Glomerular visceral epithelial cell (primary cell): ENCODE data around the gene GIMAP5.
A peak's percentile ranks its signal among the peaks of the same experiment; 100 is the strongest.
"Not testable (repeated sequence)": the region's sequence is repeated elsewhere in the genome, so short reads cannot be mapped to it uniquely, and the experiment has no call there.

Source experiments
- DNase-seq: peaks from one replicate; pipeline ENCODE4 v3.0.0-alpha.2; 2016; ENCODE audit errors: extremely low spot score

The GIMAP5 gene

DNA sequence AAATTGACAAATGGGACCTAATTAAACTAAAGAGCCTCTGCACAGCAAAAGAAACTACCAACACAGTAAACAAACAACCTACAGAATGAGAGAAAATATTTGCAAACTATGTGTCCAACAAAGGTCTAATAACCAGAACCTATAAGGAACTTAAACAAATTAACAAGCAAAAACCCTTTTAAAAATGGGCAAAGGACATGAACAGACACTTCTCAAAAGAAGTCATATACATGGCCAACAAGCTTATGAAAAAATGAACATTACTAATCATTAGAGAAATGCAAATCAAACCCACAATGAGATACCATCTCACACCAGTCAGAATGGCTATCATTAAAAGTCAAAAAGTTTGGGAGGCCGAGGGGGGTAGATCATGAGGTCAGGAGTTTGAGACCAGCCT is 36.9 kb downstream of the GIMAP5 start:
- not testable (repeated sequence) for DNase-seq

DNA sequence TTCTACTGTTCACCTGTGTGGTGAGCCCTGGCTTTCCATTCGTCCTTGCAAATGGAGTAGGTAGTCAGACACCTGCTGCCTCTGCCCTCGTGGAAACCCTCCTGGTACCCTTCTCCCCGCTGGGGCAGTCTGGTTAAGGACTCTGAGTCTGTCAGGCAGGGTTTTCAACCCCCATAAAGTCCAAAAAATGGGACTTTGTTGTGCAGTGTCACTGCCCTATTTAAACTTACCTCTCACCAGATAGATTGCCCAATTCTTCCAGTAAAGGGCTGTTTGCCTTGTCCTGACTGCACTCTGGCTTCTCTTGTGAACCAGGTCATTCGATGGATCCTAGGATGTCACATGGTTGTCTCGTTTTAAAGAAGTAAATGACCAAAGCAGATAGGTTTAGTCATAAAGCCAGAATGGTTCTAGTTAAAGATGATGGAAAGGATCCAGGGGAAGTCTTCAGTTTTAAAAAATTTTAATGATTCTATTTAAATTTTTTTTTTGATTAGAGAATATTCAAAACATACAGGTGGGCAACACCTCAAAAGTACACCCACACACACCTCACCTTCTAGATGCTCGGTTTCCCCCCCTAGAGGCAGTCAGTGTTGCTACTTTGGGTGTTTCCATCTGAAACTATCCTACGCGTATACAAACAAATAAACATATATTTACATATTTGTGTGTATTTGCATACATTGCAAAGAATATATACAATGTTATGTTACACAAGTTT is 41.0 kb downstream of the GIMAP5 start:
- DNase-seq, result no peak

DNA sequence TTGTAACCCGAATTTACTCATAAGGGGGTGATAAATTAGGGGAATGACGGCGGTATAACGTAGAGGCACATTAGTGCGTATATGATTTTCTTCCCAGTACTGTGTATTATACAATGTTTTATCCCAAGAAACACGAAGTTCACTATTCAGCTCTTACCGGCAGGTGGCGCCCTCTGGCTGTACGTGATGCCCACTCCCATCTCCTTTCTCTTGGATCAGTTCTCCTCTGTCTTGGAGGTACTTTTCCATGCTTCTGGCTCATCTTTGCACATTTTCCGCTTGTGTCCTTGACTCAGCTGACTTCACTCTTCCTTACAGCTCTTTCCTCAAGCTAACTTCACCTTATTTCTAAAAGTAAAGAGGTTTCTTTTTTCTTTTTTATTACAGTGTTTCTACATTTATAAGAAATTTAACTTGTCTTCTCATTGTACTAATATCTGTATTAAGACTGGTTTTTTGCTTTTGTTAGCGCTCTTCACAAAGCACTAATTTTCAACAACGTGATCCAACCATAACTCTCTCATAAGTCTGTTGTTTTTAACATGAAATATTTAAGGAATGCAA is 41.6 kb downstream of the GIMAP5 start:
- peak; percentile 60 for DNase-seq

DNA sequence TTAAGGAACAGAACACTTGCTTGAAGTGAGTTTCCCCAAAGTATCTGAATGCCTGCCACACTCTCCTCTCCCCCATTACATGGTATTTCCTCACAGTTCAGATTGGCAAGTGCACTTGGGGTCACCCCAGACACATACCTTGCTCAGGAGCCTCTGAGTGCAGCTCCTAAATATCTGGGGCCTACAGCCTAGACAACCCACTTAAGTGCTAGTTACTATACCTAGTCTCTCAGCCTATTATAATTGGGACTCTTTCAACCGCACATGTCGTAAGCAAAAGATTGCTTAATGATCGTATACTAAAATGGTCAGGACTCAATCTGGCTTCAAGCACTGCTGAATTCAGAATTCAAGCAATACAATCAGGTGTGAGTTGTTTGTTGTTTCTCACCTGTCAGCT is 43.1 kb downstream of the GIMAP5 start:
- no peak for DNase-seq

DNA sequence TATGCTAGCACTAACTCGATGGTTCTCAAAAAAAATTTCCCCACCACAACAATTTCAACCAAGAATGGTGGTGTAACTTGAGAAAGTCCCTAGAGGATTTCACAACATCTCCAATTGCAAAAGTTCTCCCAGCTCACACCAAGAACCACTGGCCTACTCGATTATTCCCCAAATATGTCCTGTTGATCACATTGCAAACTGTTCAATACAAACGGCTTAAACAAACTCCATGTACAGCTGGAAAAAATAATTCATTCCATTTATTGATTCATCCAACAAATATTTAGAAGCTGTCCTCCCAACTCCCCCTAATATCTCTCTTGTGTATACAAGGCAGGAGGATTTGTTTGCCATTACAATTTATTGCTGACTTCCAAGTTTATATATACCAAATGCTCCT is 43.9 kb downstream of the GIMAP5 start:
- DNase-seq, result no peak

DNA sequence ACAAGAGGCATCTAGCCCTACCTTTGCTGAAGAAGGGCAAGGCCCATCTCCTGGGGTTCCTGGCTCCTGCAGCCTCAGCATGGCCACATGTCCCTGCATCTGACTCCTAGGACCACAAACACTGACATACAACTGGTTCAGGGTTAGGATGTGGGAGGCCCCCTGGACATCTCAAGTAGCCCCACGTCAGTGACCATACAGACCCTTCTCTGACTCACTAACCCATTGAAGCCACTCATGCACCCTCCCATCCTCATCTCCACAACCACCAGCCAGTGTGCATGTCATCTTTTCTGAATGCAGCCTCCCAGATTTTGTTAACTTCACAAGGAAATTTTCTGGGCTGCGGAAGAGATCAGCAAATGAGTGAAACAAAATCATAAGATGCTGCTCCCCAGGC is 44.7 kb downstream of the GIMAP5 start:
- no peak for DNase-seq

DNA sequence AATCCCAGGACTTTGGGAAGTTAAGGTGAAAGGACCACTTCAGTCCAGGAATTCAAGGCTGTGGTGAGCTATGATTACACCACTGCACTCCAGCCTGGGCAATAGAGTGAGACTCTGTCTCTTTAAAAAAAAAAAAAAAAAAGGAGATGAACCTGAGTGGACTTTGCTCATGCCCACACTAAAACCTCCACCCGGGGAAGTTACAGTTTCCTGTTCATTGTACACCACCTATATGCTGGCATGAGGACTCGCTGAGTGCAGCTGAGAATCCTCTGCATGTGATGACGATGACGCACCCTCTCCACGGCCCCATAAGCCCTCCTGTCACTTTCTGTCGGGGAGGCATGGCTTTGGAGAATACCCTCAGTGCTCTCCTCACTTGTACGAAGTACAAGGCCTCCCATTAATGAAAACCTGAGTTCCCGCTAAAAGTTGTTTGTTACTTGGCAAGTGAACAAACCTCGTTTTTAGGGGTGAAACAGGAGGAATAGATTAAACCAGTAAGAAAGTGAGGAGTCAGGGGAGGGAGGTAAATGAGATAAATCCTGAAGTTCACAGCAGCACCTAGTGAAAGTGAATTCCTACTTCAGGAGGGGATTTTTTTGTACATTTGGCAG is 47.0 kb downstream of the GIMAP5 start:
- DNase-seq, result no peak

DNA sequence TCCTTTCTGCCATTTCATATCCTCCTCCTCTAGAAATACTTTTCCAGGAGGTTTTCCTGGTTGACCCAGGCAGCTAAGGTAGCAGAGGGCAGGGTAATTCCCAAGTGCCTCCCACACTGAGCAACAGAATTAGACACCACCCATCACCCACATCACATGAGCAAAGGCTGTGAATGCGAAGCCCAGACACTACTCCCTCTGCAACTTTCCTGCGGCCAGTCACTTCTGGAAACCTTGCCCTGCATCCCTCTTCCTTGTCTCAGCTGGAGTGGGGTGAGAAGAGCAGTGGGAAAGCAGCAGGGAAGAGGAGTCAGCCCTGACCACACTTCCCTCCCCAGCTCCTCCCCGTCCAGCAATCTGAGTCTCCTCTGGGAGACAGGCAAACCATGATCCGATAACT is 47.7 kb downstream of the GIMAP5 start:
- DNase-seq, result no peak

DNA sequence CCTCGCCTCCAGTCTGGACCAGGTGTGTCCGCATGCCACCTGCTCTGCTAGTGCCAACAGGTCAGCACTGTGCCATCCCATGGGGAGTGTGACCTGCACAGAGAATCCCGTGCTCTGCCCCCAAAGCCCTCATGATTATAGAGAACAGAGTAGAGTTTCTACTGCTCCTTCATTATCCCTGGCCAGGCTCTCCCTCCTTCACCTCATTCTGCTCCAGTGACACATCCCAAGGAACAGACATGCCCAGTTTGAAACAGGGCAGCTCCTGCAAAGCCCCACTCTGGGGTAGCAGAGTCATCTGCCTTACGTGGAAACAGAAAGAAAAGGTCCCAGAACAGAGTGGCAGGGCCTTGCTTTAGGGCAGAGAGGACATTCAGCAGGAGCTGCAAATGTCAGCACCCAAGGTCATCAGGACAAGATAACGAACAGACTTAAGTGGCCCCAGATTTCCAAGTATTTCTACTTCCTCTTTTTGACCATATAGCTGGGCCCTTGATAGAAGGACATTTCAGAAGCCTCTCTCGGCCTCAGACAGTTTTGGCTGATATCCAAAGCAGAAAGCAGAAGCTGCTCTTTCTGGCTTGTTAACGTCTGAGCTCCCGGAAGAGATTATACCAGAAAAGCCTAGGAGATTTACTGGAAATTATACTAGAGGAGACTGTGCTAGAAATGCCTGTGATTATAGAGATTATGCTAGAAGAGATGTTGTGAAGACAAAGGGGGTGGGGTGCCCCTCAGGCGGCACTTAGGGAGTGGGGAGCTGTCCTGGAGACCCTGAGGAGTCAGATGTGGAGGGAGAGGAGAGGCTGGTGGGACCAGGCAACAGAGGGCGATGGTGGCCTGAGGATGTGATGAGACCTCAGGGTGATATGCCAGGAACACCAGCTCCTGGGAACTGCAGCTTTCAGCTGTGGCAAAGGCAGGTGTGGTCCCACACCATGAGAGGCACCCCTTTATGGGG is 50.4 kb downstream of the GIMAP5 start:
- no peak for DNase-seq

DNA sequence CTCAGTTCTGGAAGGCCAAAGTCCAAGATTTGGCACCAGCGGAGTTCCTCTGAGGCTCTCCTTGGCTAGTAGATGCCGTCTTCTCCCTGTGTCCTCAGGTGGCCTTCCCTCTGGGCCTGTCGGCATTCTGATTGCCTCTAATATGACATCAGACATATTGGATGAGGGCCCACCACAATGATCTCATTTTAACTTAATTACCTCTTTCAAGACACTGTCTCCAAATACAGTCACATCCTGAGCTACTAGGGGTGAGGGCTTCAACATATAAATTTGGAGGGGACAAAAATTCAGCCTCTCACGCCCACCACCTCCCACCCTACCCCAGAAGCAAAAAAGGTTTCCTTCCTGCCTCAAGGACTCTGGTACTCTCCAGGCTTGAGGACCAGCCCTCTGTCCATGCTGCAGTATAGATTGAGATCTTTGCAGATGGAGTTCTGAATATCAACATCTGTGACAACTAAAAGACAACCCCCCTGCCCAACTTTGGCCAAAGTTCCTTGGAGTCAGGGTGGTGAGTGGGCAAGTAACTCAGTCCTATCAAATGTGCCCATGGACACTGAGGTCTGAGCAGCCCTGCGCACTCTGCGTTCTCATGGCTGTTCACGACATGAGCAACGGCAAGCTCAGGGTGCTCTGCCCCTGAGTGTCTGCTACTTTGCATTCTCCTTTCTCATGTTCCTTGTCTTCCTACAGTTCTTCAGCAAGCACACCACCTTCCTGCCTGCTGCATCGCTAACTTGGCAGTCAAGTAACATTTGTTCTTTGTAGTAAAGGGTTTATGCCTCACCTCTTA is 51.5 kb downstream of the GIMAP5 start:
- DNase-seq, result no peak

DNA sequence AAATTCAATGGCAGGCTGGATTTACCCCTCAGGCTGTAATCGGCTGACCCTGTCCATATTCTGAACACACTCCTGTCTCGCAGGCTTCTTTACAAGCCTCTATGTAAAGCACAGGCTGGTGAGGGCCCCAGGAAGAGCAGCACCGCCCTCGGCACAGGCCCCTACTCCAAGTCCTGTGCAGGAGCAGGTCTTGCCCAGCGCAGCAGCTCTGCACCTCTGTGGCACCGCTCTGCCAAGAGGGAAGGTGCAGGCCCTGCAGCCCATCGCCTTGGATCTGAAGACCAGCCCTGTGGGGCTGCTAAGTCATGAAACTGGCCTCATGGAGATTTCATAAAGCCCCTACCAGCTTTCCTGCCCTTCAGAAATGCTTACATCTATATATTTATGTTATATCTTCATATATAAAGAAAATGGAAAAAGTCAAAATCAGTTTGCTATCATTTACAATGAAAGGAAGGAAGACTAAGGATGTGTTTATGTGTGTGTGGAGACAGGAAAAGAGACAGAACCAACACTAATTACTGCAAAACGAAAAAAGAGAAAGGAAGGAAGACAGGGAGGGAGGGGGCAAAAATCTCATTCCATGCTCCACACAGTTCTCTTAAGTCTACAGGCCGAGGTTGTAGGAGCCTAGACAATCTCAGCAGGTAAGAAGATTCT is 53.3 kb downstream of the GIMAP5 start:
- DNase-seq, result no peak

DNA sequence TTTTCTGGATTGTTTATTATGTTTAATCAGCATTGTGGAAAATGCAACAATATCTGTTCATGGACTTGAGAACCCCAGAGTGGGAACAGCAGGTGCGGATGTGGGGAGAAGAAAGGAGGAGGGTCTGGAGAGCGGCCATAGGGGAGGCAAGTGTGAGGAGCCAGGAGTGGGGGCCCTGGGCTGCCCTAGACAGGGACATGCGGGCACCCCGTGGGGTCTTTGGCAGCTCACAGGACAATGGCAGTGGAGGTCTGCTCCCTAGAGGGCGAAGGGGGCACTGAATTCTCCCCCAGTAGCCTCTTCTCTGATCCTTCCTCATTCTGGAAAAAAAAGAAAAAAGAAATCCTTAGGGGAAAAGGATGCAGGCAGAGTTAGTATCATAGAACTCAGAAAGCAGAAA is 54.1 kb downstream of the GIMAP5 start:
- no peak for DNase-seq

DNA sequence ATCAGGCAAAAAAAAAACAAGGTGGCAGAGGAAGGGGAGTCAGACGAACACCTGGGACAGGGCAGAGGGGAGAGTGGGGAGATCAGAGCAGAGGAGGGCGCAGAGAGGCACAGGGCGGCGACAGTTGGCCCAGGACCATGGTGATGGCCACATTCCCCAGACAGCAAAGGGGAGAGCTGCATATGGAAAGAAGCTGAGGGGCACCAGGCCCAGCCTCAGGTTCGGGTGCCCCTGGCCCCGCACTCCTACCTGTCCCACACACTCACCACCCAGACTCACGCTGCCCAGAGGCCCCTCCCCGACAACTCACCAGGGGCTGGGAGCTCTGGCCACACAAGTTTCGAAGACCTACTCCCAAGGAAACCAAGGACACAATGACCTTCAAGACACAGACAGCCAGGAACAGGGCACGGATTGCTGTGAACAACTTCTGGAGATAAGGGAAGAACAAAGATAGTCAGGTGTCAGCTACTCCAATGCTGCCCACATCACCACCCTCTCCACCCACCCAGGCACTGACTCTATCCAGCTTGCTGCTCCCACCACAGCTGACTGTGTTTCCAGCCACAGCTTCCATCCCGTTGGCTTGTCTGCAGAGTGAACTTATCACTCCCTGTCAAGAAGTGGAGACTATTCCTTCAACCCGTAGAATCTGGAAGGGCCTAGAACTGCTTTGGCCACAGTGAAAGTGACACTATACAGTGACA is 54.7 kb downstream of the GIMAP5 start:
- DNase-seq, result no peak
